Activated T-helper 1 cell treated with Interleukin-2 at 50 U/mL for 16 hours (primary cell): ENCODE data around the gene VENTX.

ENCODE experiments used
- DNase-seq: peaks from one replicate; pipeline ENCODE4 v3.0.0-alpha.2; 2020; ENCODE audit warnings: low read depth

VENTX gene

GRCh38 chr10:133272301-133272963, 34.8 kb downstream of the VENTX start:
- no peak for DNase-seq

- no peak for DNase-seq
Observed at GRCh38 chr10:133272964-133273420, 35.3 kb downstream of the VENTX start.

- no peak for DNase-seq
Observed at GRCh38 chr10:133273534-133274143, 36.0 kb downstream of the VENTX start.

- DNase-seq, result peak; percentile 65
Observed at GRCh38 chr10:133274751-133275683, 37.4 kb downstream of the VENTX start.

GRCh38 chr10:133275684-133276092, 38.0 kb downstream of the VENTX start:
- no peak for DNase-seq

GRCh38 chr10:133276100-133276434, 38.4 kb downstream of the VENTX start:
- no peak for DNase-seq

GRCh38 chr10:133276435-133277201, 39.0 kb downstream of the VENTX start, which contains the start of gene ADAM8:
Gene ADAM8, minus strand, starts transcription at chr10:133276868. Its CDS starts 51 bp downstream, at chr10:133276817.
- peak; percentile 63 for DNase-seq

- no peak for DNase-seq
Observed at GRCh38 chr10:133277277-133277992, 39.8 kb downstream of the VENTX start.

GRCh38 chr10:133277993-133278576, 40.4 kb downstream of the VENTX start:
- DNase-seq, result no peak

- DNase-seq, result peak; percentile 47
Observed at GRCh38 chr10:133278577-133279265, 41.1 kb downstream of the VENTX start.

GRCh38 chr10:133279326-133280226, 41.9 kb downstream of the VENTX start:
- no peak for DNase-seq

- no peak for DNase-seq
Observed at GRCh38 chr10:133280391-133281059, 42.9 kb downstream of the VENTX start.

- DNase-seq, result no peak
Observed at GRCh38 chr10:133281084-133281483, 43.4 kb downstream of the VENTX start.

- no peak for DNase-seq
Observed at GRCh38 chr10:133281628-133282372, 44.1 kb downstream of the VENTX start.

- DNase-seq, result no peak
Observed at GRCh38 chr10:133282846-133283390, 45.3 kb downstream of the VENTX start.

- no peak for DNase-seq
Observed at GRCh38 chr10:133283931-133284330, 46.3 kb downstream of the VENTX start.

GRCh38 chr10:133285217-133285616, 47.6 kb downstream of the VENTX start:
- no peak for DNase-seq

- DNase-seq, result no peak
Observed at GRCh38 chr10:133286366-133286765, 48.7 kb downstream of the VENTX start.
